Neuronal stem cell (in vitro differentiated cells): Measurements from ENCODE around the gene TGIF1.

Experiments used
- DNase-seq: peaks from one replicate; pipeline ENCODE4 v3.0.0-alpha.2; 2013; ENCODE audit warnings: low spot score
- H2AFZ ChIP-seq: one replicate; pipeline ENCODE4 v1.6.1; 2013; ENCODE audit warnings: mild to moderate bottlenecking, low read length, inconsistent platforms
- H2AK5ac ChIP-seq: 2 replicates; pipeline ENCODE4 v1.6.1; 2013; ENCODE audit warnings: low read depth, mild to moderate bottlenecking, inconsistent platforms, low read length, moderate library complexity, mixed read lengths
- H2BK120ac ChIP-seq: 2 replicates; pipeline ENCODE4 v1.6.1; 2013; ENCODE audit warnings: low read depth, mild to moderate bottlenecking, inconsistent platforms, low read length, moderate library complexity, mixed read lengths
- H2BK12ac ChIP-seq: one replicate; pipeline ENCODE4 v1.6.1; 2013; ENCODE audit warnings: low read length, inconsistent platforms
- H2BK15ac ChIP-seq: 2 replicates; pipeline ENCODE4 v1.6.1; 2013; ENCODE audit warnings: mild to moderate bottlenecking, low read length, inconsistent platforms, mixed read lengths
- H2BK5ac ChIP-seq: one replicate; pipeline ENCODE4 v1.6.1; 2013; ENCODE audit warnings: inconsistent platforms, mild to moderate bottlenecking, low read length, moderate library complexity
- H3K14ac ChIP-seq: one replicate; pipeline ENCODE4 v1.6.1; 2013; ENCODE audit warnings: low read length, inconsistent platforms
- H3K18ac ChIP-seq: 2 replicates; pipeline ENCODE4 v1.6.1; 2013; ENCODE audit warnings: low read length, inconsistent platforms
- H3K23ac ChIP-seq: 2 replicates; pipeline ENCODE4 v1.6.1; 2013; ENCODE audit warnings: low read depth, mild to moderate bottlenecking, mixed read lengths, low read length, inconsistent platforms; ENCODE audit not compliant: poor library complexity
- H3K27ac ChIP-seq: replicated peaks from 3 replicates; pipeline ENCODE4 v1.5.1; 2013; ENCODE audit warnings: low read length, inconsistent platforms
- H3K27me3 ChIP-seq, 3 experiments: 2 replicates each; pipeline ENCODE4 v1.6.1; 2013; ENCODE audit warnings: low read length in 3 of 3, mild to moderate bottlenecking in 2 of 3, inconsistent platforms in 1 of 3, low read depth in 1 of 3, mixed read lengths in 1 of 3, moderate library complexity in 1 of 3; ENCODE audit not compliant: control insufficient read depth in 3 of 3, insufficient read depth in 3 of 3
- H3K36me3 ChIP-seq, 2 donors: replicated peaks in 1 of 2; 2 replicates each; pipeline ENCODE4 v1.6.1; 2013; ENCODE audit warnings: low read length in 2 of 2; ENCODE audit not compliant: control insufficient read depth in 2 of 2, insufficient read depth in 2 of 2
- H3K4ac ChIP-seq: 2 replicates; pipeline ENCODE4 v1.6.1; 2013; ENCODE audit warnings: inconsistent platforms, mild to moderate bottlenecking, low read length, moderate library complexity
- H3K4me1 ChIP-seq, 2 donors: 1 replicate in 1 of 2; 2 replicates in 1 of 2; pipeline ENCODE4 v1.6.1; 2013; ENCODE audit warnings: low read length in 2 of 2, low read depth in 1 of 2; ENCODE audit not compliant: control insufficient read depth in 2 of 2, insufficient read depth in 1 of 2
- H3K4me2 ChIP-seq: one replicate; pipeline ENCODE4 v1.6.1; 2013; ENCODE audit warnings: mild to moderate bottlenecking, low read length, inconsistent platforms; ENCODE audit not compliant: insufficient read depth, poor library complexity, severe bottlenecking
- H3K4me3 ChIP-seq, 2 donors: 2 replicates each; pipeline ENCODE4 v1.5.1; 2013; ENCODE audit warnings: low read length in 2 of 2, mild to moderate bottlenecking in 2 of 2, inconsistent platforms in 1 of 2, moderate library complexity in 1 of 2
- H3K79me1 ChIP-seq: one replicate; pipeline ENCODE4 v1.6.1; 2013; ENCODE audit warnings: low read depth, mild to moderate bottlenecking, inconsistent platforms, low read length, moderate library complexity
- H3K9ac ChIP-seq: one replicate; pipeline ENCODE4 v1.6.1; 2013; ENCODE audit warnings: mild to moderate bottlenecking, low read depth, low read length, inconsistent platforms; ENCODE audit not compliant: poor library complexity
- H3K9me3 ChIP-seq, 2 donors: replicated peaks in 1 of 2; 2 replicates each; pipeline versions ENCODE3 to v1.6.1; 2013; ENCODE audit warnings: low read length in 2 of 2, mild to moderate bottlenecking in 2 of 2, inconsistent platforms in 1 of 2, low read depth in 1 of 2, mixed read lengths in 1 of 2, moderate library complexity in 1 of 2; ENCODE audit not compliant: control insufficient read depth in 2 of 2, insufficient read depth in 1 of 2
- H4K8ac ChIP-seq: one replicate; pipeline ENCODE4 v1.6.1; 2013; ENCODE audit warnings: low read depth, mild to moderate bottlenecking, inconsistent platforms, low read length, moderate library complexity
- H4K91ac ChIP-seq: one replicate; pipeline ENCODE4 v1.6.1; 2013; ENCODE audit warnings: low read length, low read depth, mild to moderate bottlenecking, inconsistent platforms; ENCODE audit not compliant: poor library complexity
- WGBS, 2 donors: extraction: QIAGEN DNeasy Blood & Tissue Kit; methylation state at CpG; one replicate each; pipeline ENCODE4 v1.1.7; 2013; ENCODE audit warnings: missing lambda C conversion rate in 2 of 2, mixed read lengths in 1 of 2; ENCODE audit not compliant: insufficient read length in 2 of 2, insufficient replicate concordance in 1 of 2; ENCODE audit errors: extremely low coverage in 2 of 2; 5-methylcytosine and 5-hydroxymethylcytosine counted together

The TGIF1 gene

DNA sequence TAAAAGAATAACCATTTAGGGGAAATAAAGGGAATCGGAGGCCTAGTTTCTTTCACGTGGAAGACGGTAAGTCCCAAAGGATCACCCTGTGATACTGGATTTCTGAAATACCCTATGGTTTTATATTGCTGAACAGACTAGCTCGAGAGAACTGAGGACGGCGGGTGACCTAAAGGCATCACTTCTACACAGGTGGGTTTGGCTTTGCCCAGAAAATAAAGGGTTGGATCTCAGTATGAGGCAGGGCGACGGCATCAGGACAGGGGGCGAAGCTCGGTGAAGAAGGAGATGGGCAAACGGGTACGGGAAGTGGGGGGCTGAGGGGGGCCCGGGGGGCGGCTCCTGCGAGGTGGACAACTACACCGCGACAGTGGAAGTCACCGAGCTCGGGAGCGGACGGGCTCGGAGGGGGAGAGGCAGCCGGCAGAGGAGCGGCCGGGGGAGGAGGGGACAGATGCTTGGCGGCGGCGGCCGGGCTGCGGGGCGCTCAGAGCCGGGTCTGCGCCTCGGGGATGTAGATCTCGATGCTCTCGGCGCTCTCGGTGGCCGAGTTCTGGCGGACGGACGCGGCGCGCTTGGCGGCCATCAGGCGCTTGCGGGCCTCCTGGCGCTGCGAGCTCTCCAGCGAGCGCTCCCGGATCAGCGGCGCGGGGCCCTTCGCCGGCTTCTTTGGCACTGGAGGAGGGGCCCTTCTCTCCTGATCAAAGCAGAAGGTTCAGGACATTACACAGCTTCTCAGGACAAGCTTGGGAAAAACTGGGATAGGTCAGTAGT, 48.9 kb downstream of the TGIF1 start:
- no peak overlapping the region for H3K23ac ChIP-seq
- H4K8ac ChIP-seq = no peak overlapping the region
- no peak overlapping the region for H3K9ac ChIP-seq
- H2AFZ ChIP-seq = peak overlapping the region; percentile 86
- peak; percentile 53 for DNase-seq
- H3K9me3 ChIP-seq = no peaks in the 10 kb centered on the region
- H3K36me3 ChIP-seq = no peaks in the 10 kb centered on the region
- no CpG with 5 or more reads among the region's 58 CpGs for WGBS, 2 donors
- peak overlapping the region; percentile 44 to 73 for H3K4me3 ChIP-seq
- H3K27me3 ChIP-seq = peaks cover 0 to 11% (median 2%) of the 10 kb centered on the region in 3 experiments
- H3K27ac ChIP-seq = no peak overlapping the region
- H2AK5ac ChIP-seq = no peak overlapping the region
- no peak overlapping the region for H4K91ac ChIP-seq
- no peak overlapping the region for H2BK15ac ChIP-seq
- no peak overlapping the region for H3K14ac ChIP-seq
- H2BK12ac ChIP-seq = no peak overlapping the region
- peak overlapping the region; percentile 80 for H3K4me2 ChIP-seq
- peaks cover 3 to 5% of the 10 kb centered on the region in 2 donors for H3K4me1 ChIP-seq
- H3K79me1 ChIP-seq = no peaks in the 10 kb centered on the region
- no peak overlapping the region for H3K4ac ChIP-seq
- H2BK120ac ChIP-seq = no peak overlapping the region
- H3K18ac ChIP-seq = peak overlapping the region; percentile 50
- no peak overlapping the region for H2BK5ac ChIP-seq

DNA sequence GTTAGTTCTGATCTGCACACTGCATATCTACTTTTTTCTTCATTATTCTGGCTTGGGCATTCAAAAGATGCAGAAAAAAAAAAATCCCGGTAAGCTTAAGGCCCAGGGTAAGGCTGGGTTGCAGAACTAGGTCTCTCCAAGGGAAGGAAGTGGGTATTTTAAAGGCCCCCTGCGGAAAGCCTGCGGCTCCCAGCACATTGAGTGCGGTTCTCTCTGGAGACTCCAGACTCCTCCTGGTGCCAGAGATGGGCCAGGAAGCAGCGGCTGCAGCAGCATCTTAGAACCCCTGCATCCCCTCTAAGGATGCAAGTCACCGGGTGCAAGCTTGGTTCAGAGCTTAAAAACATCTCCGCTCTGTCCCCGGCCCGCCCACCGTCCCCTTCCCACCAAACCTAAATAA, 49.5 kb downstream of the TGIF1 start:
- H3K27ac ChIP-seq = no peak overlapping the region
- H4K91ac ChIP-seq = no peak overlapping the region
- no peak overlapping the region for H2BK12ac ChIP-seq
- WGBS, 2 donors = no CpG with 5 or more reads among the region's 10 CpGs
- no peaks in the 10 kb centered on the region for H3K36me3 ChIP-seq
- H3K27me3 ChIP-seq = peaks cover 0 to 11% (median 2%) of the 10 kb centered on the region in 3 experiments
- peaks cover 0 to 5% of the 10 kb centered on the region in 2 donors for H3K4me1 ChIP-seq
- no peak overlapping the region for H3K14ac ChIP-seq
- H2AFZ ChIP-seq = peak overlapping the region; percentile 86
- H3K4ac ChIP-seq = no peak overlapping the region
- H3K23ac ChIP-seq = no peak overlapping the region
- no peak overlapping the region for H2AK5ac ChIP-seq
- no peak overlapping the region for H3K9ac ChIP-seq
- H3K9me3 ChIP-seq = no peaks in the 10 kb centered on the region
- peak overlapping the region in 1 of 2 donors; percentile 44 for H3K4me3 ChIP-seq
- no peak overlapping the region for H2BK15ac ChIP-seq
- peak overlapping the region; percentile 80 for H3K4me2 ChIP-seq
- no peak overlapping the region for H2BK5ac ChIP-seq
- no peaks in the 10 kb centered on the region for H3K79me1 ChIP-seq
- H2BK120ac ChIP-seq = no peak overlapping the region
- no peak overlapping the region for H3K18ac ChIP-seq
- no peak for DNase-seq
- H4K8ac ChIP-seq = no peak overlapping the region

- Histone ChIP-seq H3K27ac (no peak overlapping the region), H3K4ac (no peak overlapping the region), H3K9ac (no peak overlapping the region), H4K8ac (no peak overlapping the region), H3K18ac (no peak overlapping the region), H3K9me3 (no peaks in the 10 kb centered on the region), H3K23ac (no peak overlapping the region), H2BK15ac (no peak overlapping the region), H3K27me3 (peaks cover 0 to 11% (median 2%) of the 10 kb centered on the region in 3 experiments), H3K36me3 (no peaks in the 10 kb centered on the region), H3K14ac (no peak overlapping the region), H2AFZ (peak overlapping the region; percentile 86), H2BK5ac (no peak overlapping the region), H3K4me3 (peak overlapping the region in 1 of 2 donors; percentile 44), H3K4me1 (peaks cover 0 to 5% of the 10 kb centered on the region in 2 donors), H4K91ac (no peak overlapping the region), H2BK120ac (no peak overlapping the region), H3K79me1 (no peaks in the 10 kb centered on the region), H2BK12ac (no peak overlapping the region), H2AK5ac (no peak overlapping the region), H3K4me2 (no peak overlapping the region)
- no peak for DNase-seq
- WGBS, 2 donors = no CpG with 5 or more reads among the region's 5 CpGs
Measured at GRCh38 chr18:3500016-3500415, 50.0 kb downstream of the TGIF1 start.

GRCh38 chr18:3502650-3503049, 52.7 kb downstream of the TGIF1 start:
- no peak overlapping the region for H2BK120ac ChIP-seq
- no peak overlapping the region for H3K9ac ChIP-seq
- H3K18ac ChIP-seq = no peak overlapping the region
- H2BK15ac ChIP-seq = no peak overlapping the region
- H3K4me3 ChIP-seq = no peak overlapping the region
- no peak for DNase-seq
- peaks cover 0 to 5% of the 10 kb centered on the region in 2 donors for H3K4me1 ChIP-seq
- no peak overlapping the region for H3K4me2 ChIP-seq
- no peak overlapping the region for H2AK5ac ChIP-seq
- peaks cover 0 to 11% (median 2%) of the 10 kb centered on the region in 3 experiments for H3K27me3 ChIP-seq
- H4K91ac ChIP-seq = no peak overlapping the region
- H3K36me3 ChIP-seq = no peaks in the 10 kb centered on the region
- H3K27ac ChIP-seq = no peak overlapping the region
- no peak overlapping the region for H3K14ac ChIP-seq
- no CpG with 5 or more reads among the region's 4 CpGs for WGBS, 2 donors
- H2AFZ ChIP-seq = no peak overlapping the region
- H4K8ac ChIP-seq = no peak overlapping the region
- H3K79me1 ChIP-seq = no peaks in the 10 kb centered on the region
- no peaks in the 10 kb centered on the region for H3K9me3 ChIP-seq
- H3K23ac ChIP-seq = no peak overlapping the region
- H2BK12ac ChIP-seq = no peak overlapping the region
- H3K4ac ChIP-seq = no peak overlapping the region
- no peak overlapping the region for H2BK5ac ChIP-seq
